ENCODE results near the gene ZFP36L1.
A peak's percentile ranks its signal among the peaks of the same experiment; 100 is the strongest.

DNA sequence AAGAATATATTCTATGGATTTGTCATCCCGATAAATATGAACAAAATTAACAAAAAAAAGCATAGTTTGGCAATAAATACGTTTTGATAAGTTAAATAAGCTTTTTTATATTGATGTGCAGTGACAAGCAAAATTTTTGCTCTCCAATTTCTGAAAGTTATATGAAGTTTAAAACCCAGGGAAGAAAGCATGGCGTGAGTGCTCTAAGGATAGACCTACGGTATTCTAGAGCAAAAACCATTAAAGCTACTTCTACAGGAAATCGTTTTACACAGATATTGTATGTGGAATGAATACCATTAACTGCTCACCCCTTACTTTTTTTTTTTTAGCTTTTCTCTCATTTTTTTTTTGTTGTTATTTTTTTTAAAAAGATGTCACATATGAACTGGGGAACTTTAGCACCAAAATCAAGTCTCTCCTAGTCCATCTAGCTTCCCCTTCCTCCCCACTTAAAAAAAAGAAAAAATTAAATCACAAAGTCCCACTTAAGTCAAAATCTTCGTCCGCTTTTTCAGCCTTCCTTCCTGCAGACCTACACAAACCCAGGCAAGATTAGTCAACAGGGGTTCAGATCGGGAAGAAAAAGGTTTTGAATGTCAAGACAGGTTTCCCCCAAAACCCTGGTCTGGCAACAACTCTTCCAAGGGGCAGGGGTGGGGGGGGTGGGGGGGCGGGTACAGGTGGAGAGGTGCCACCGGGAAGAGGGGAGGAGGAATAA is 4.4 kb downstream of the ZFP36L1 start:
- TF ChIP-seq TAF1 (IDR thresholded peaks at IDR 0.05; ENCODE audit: low read depth, low read length) (no peak), POLR2A (IDR thresholded peaks at IDR 0.05; ENCODE audit: low read depth, low read length) (0 out of 2 replicates have a peak, but pooled peaks have one; percentile 22), POLR2AphosphoS5 (IDR thresholded peaks at IDR 0.05; ENCODE audit: low read depth, low read length) (no peak), PAX5 (IDR thresholded peaks at IDR 0.05; ENCODE audit: insufficient read depth, low read length, severe bottlenecking) (no peak), POU2F2 (IDR thresholded peaks at IDR 0.05; ENCODE audit: low read depth, low read length) (no peak)
